HG02798 (cell line): ENCODE measurements around the gene RDH12.
"Not testable (repeated sequence)": the region's sequence is repeated elsewhere in the genome, so short reads cannot be mapped to it uniquely, and the experiment has no call there.

Experiments
- ATAC-seq: cut with Tn5 transposase; IDR thresholded peaks from one replicate; pipeline ENCODE4 v1.9.1; 2021; ENCODE audit warnings: mild to moderate bottlenecking; ENCODE audit not compliant: unreplicated experiment, poor library complexity

The RDH12 gene

GRCh38 chr14:67703997-67704396, 2.3 kb downstream of the RDH12 start:
- no peak for ATAC-seq

- peak; percentile 43 for ATAC-seq
Measured at GRCh38 chr14:67704484-67705089, 2.9 kb downstream of the RDH12 start.

GRCh38 chr14:67705211-67705610, 3.5 kb downstream of the RDH12 start:
- ATAC-seq, result no peak

GRCh38 chr14:67709346-67709745, 7.7 kb downstream of the RDH12 start:
- ATAC-seq, result not testable (repeated sequence)

- not testable (repeated sequence) for ATAC-seq
Measured at GRCh38 chr14:67709796-67710195, 8.1 kb downstream of the RDH12 start.

GRCh38 chr14:67710209-67710608, 8.5 kb downstream of the RDH12 start:
- ATAC-seq, result no peak

- no peak for ATAC-seq
Measured at GRCh38 chr14:67717048-67717447, 15.4 kb downstream of the RDH12 start.

GRCh38 chr14:67718265-67718664, 16.6 kb downstream of the RDH12 start:
- no peak for ATAC-seq

GRCh38 chr14:67719385-67719784, 17.7 kb downstream of the RDH12 start:
- not testable (repeated sequence) for ATAC-seq

GRCh38 chr14:67719866-67720265, 18.2 kb downstream of the RDH12 start:
- ATAC-seq, result no peak

- ATAC-seq, result no peak
Measured at GRCh38 chr14:67721875-67722274, 20.2 kb downstream of the RDH12 start.

GRCh38 chr14:67722293-67722692, 20.6 kb downstream of the RDH12 start:
- no peak for ATAC-seq

GRCh38 chr14:67725171-67725570, 23.5 kb downstream of the RDH12 start:
- ATAC-seq, result no peak

GRCh38 chr14:67727361-67727760, 25.7 kb downstream of the RDH12 start:
- no peak for ATAC-seq

GRCh38 chr14:67728258-67728657, 26.6 kb downstream of the RDH12 start:
- ATAC-seq, result no peak

- no peak for ATAC-seq
Measured at GRCh38 chr14:67729072-67729885, 27.6 kb downstream of the RDH12 start.

GRCh38 chr14:67733616-67734015, 31.9 kb downstream of the RDH12 start:
- ATAC-seq, result no peak

- no peak for ATAC-seq
Measured at GRCh38 chr14:67734675-67735074, 33.0 kb downstream of the RDH12 start.

GRCh38 chr14:67735336-67736147, 33.9 kb downstream of the RDH12 start:
- no peak for ATAC-seq

GRCh38 chr14:67736771-67737170, 35.1 kb downstream of the RDH12 start:
- no peak for ATAC-seq
